SU-DHL-6 (cell line): ENCODE data around the gene IFI16.

Source experiments
- EZH2phosphoT487 ChIP-seq: fragments of 200-600 bp; sonication (generic), shearing (Covaris generic); conservative IDR thresholded peaks from 2 replicates; pipeline ENCODE4 v1.6.1; 2018; ENCODE audit warnings: mild to moderate bottlenecking, antibody characterized with exemption, low read length, moderate library complexity, mixed read lengths
- TF ChIP-seq, protein P1 (sequence below): fragments of 200-600 bp; sonication (generic); IDR thresholded peaks from one replicate; pipeline ENCODE4 v1.5.1; 2017; ENCODE audit warnings: antibody characterized with exemption, mild to moderate bottlenecking, low read length, moderate library complexity; ENCODE audit not compliant: insufficient read depth, poor library complexity, severe bottlenecking

DNA sequence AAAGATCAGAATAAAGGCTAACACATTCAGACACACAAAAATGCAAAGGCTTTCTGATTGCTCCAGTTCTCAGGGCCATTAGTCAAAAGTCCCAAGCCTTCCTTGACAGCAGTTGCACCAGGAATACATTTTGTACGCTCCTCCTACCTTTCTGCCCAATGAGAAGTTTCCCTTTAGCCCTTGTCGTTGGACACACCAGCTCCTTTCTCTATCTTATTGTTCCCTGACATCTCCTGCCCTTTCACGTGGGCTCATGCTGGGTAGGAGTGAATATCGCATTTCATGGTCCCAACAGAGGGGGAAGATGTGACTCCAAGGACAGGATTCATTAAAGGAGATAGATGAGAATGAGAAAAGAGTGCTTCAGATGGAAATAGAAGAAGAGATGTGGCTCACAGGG, 33.5 kb upstream of the IFI16 start:
- TF ChIP-seq, protein P1, sequence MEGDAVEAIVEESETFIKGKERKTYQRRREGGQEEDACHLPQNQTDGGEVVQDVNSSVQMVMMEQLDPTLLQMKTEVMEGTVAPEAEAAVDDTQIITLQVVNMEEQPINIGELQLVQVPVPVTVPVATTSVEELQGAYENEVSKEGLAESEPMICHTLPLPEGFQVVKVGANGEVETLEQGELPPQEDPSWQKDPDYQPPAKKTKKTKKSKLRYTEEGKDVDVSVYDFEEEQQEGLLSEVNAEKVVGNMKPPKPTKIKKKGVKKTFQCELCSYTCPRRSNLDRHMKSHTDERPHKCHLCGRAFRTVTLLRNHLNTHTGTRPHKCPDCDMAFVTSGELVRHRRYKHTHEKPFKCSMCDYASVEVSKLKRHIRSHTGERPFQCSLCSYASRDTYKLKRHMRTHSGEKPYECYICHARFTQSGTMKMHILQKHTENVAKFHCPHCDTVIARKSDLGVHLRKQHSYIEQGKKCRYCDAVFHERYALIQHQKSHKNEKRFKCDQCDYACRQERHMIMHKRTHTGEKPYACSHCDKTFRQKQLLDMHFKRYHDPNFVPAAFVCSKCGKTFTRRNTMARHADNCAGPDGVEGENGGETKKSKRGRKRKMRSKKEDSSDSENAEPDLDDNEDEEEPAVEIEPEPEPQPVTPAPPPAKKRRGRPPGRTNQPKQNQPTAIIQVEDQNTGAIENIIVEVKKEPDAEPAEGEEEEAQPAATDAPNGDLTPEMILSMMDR = no peak
- no peak for TF ChIP-seq EZH2phosphoT487
